Gastroesophageal sphincter (tissue), 3 donors: ENCODE results near the gene MACF1.

Experiments
- CTCF ChIP-seq, 4 experiments: fragments of 200-600 bp in 2 of 4; fragments of 450-650 bp in 2 of 4; sonication (generic) in 1 of 4; IDR thresholded peaks; one replicate each; pipeline ENCODE4 v1.5.1; 2017 to 2019; ENCODE audit warnings: antibody characterized with exemption in 4 of 4, mild to moderate bottlenecking in 2 of 4, moderate library complexity in 2 of 4
- EP300 ChIP-seq: sonication (generic); formaldehyde crosslinking; IDR thresholded peaks from one replicate; pipeline ENCODE4 v1.6.1; 2017; ENCODE audit warnings: antibody characterized with exemption, mild to moderate bottlenecking
- POLR2A ChIP-seq, 2 donors: fragments of 450-650 bp; IDR thresholded peaks; one replicate each; pipeline ENCODE4 v1.6.1; 2017; ENCODE audit warnings: antibody characterized with exemption in 2 of 2, mild to moderate bottlenecking in 2 of 2, moderate library complexity in 1 of 2
- POLR2AphosphoS5 ChIP-seq: sonication (generic); formaldehyde crosslinking; IDR thresholded peaks from one replicate; pipeline ENCODE4 v1.6.1; 2017; ENCODE audit warnings: antibody characterized with exemption

- TF ChIP-seq CTCF (IDR thresholded peaks at IDR 0.05) (no peak), POLR2AphosphoS5 (no peak), POLR2A (IDR thresholded peaks at IDR 0.05) (no peak), EP300 (no peak)
Observed at GRCh38 chr1:39189592-39190041, 14.9 kb upstream of the MACF1 start.
